ENCODE data around the gene ACOT11. TPM values are rescaled to one million over a fixed set of nuclear protein-coding genes. Genes with fewer than 3 reads are reported as not detected.

ACOT11 gene
- total RNA-seq, 2 donors from 2014 or later = 6.5 to 10.3 TPM

DNA sequence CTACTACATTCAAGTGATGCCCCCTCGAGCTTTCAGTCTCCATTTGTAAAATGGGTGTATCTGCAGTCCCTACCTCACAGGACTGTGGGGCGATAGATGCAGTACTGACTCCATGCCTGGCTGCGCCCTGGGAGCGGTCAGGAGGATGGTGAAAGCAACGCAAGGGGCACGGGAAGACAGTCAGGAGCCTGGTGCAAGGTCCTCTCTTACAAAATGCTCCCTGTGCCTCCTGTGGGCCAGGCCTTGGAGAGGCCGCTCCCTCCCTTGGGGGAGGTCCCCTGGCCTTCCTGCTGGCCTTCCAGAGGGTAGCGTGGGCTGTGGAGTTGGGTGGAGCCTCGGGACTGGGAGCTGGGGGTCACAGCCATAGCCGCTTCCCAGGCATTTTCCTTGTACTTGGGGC is 53.7 kb downstream of the ACOT11 start:
- intact Hi-C loops (cut with DNase I) = no loop called here
- DNase-seq (ENCODE audit: low spot score) = no peak

DNA sequence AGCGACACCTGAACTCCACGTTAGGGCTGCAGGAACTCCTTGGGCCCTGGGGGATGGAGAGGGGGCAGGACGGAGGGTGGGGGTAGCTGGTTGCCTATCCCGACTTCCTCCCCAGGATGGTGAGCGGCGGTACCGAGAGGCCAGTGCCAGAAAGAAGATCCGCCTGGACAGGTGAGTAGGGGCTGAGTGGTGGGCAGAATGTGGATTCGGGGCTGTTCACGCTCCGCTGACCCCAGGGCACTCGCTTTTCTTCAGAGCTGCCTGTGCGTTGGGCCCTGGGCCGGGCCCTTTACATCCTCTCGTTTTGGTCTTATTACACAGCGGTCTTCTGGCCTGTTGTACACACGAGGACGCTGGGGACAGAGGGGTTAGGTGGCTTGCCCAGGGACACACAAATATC is 54.5 kb downstream of the ACOT11 start:
- intact Hi-C loops (cut with DNase I) = no loop called here
- no peak for DNase-seq (ENCODE audit: low spot score)

DNA sequence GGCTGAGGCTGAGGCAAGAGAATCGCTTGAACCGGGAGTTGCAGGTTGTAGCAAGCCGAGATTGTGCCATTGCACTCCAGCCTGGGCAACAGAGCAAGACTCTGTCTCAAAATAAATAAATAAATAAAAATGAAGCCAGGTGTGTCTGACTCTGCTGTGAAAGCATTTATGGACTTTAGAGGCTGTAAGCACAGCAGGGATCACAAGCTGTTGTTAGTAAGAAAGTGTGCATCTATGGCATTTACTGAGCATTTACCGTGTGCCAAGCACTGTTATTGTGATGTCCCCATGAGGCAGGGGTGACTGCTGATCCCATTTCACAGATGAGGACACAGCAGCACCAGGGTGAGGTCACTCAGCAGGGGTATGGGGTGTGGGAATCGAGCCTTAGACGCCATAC is 55.2 kb downstream of the ACOT11 start:
- no peak for DNase-seq (ENCODE audit: low spot score)
- intact Hi-C loops (cut with DNase I) = no loop called here

- intact Hi-C loops (cut with DNase I) = no loop called here
- no peak for DNase-seq (ENCODE audit: low spot score)
Measured at GRCh38 chr1:54604051-54604450, 56.0 kb downstream of the ACOT11 start.

- intact Hi-C loops (cut with DNase I) = no loop called here
- no peak for DNase-seq (ENCODE audit: low spot score)
Measured at GRCh38 chr1:54604572-54605370, 56.7 kb downstream of the ACOT11 start.

GRCh38 chr1:54606096-54606989 is 58.3 kb downstream of the ACOT11 start:
- no peak for DNase-seq (ENCODE audit: low spot score)

GRCh38 chr1:54606990-54607325 is 58.9 kb downstream of the ACOT11 start:
- intact Hi-C loops (cut with DNase I) = no loop called here
- DNase-seq (ENCODE audit: low spot score) = no peak

More at GRCh38 chr1:54606096-54606989, 58.3 kb downstream of the ACOT11 start:
- intact Hi-C loops (cut with DNase I) = no loop called here

DNA sequence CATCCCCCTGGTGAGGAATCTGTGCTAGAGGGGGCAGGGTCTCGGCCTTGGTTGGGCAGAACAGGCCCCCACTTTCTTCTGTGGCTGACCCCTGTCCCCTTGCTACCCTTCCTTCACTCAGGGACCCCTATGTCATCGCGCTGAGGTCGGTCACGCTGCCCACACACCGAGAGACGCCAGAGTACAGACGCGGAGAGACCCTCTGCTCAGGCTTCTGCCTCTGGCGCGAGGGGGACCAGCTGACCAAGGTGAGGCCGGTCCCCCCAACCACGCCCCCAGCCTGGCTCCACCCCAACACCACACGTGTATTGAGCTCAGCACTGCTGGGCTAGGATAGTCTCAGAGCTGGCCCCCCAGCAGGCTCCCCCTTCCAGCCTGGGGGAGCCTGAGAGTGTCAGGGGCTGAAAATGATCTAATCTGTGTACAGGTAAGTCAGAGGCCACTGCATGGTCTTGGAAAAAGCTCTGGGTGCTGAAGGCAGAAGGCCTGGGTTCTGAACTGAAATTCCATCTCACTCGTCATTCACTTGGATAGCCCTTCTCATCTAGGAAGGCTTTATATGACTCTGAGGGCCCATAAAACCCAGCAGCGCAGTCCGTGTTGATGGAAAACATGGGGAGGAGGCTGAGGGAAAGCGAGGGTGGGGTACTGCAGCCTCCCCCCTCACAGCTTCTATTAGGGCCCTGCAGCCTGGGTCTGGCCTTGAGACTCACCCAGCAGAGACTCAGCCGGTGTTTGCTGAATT is 60.0 kb downstream of the ACOT11 start:
- no peak for DNase-seq (ENCODE audit: low spot score)
- intact Hi-C loops (cut with DNase I) = no loop called here

DNA sequence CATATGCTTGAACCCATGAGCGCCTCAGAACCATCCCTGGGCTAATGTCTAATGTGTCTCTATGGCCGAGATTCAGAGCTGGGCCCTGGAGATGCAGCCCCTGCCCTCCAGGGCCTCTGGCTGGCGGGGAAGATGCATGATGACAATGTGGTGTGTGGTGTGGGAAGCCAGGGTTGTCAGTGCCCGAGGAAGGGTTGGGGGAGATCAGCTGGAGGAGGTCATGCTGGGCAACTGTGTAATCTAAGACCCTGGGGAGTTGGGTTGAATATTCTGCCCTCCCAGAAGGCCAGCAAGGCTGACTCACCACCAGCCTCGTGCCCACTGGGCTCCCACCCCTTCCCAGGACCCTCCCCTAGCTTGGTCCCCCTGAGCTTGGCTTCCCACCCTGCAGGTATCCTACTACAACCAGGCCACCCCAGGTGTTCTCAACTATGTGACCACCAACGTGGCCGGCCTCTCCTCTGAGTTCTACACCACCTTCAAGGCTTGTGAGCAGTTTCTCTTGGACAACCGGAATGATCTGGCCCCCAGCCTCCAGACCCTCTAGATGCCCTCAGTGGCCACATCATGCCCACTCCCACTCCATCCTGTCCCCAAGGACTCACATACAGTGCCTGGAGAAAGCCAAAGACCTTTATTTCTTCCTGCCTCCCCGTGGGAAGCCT is 60.7 kb downstream of the ACOT11 start:
- DNase-seq (ENCODE audit: low spot score) = no peak
- intact Hi-C loops (cut with DNase I) = no loop called here

DNA sequence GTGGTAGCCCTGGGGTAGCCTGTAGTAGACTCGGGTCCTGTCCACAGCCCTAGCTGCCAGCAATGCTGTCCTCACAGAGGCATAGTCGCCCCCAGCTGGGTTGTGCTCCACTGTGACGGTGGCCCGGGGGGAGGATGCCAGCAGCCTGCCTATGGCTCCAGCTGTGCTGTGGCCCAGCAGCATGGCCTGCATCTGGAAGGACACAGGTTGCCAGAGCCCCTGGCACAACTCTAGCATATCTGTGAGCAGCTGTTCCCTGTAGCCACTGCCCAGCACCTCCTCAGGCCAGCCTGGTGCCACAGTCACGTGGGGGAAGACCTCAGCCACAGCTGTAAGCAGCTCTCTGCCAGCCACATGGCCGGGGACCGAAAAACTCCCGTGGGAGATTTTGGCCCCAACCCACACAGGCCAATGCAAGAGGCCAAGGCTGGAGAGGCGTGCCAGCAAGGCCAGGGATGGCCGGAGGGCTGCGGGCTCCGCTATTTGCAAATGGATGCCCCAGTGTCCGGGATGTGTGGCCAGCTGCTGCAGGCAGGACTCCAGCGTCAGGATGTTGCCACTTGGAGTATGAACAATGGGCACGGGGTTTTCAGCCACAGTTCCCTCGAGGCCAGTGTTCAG is 61.4 kb downstream of the ACOT11 start:
- intact Hi-C loops (cut with DNase I) = no loop called here
- DNase-seq (ENCODE audit: low spot score) = no peak

- intact Hi-C loops (cut with DNase I) = no loop called here
- DNase-seq (ENCODE audit: low spot score) = no peak
Measured at GRCh38 chr1:54610048-54610447, 62.0 kb downstream of the ACOT11 start.

- intact Hi-C loops (cut with DNase I) = no loop called here
- DNase-seq (ENCODE audit: low spot score) = no peak
Measured at GRCh38 chr1:54610601-54611580, 62.9 kb downstream of the ACOT11 start.

DNA sequence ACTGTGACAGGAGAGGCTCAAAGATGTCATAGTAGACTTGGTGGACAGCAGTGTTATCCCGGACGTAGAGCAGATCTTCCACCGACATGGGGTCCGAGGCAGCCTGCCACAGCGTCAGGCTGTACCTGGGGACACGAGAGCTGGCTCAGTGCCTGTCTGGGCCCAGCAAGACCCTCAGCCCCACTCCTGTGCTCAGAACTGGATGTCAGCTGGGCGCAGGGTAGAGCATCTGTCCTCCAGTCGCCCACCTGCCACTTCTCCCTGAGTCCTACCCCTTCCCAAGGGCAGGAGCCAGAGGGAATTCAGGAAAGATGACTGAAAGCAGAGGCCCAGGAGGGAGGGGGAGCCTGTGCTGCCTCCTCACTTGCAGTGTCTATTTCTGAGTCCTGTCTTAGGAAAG is 63.6 kb downstream of the ACOT11 start:
- intact Hi-C loops (cut with DNase I) = no loop called here
- no peak for DNase-seq (ENCODE audit: low spot score)

DNA sequence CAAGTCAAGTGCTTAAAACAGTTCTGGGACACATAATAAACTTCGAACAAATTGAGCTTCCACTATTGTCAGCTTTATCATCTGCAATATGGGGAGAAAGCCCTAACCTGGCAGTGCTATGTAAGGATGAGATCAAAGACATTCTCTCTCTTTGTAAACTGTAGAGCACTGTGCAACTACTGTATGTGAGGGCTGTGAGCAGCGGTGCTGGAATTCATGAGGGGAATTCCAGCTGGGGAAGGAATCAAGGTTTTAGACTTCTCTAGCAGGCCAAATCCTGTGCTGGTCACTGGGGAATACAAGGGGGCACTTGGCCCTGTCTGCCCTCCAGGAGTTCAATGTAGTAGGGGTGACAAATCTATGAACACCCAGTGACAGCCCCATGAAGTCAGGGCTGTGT is 66.0 kb downstream of the ACOT11 start:
- intact Hi-C loops (cut with DNase I) = no loop called here
- no peak for DNase-seq (ENCODE audit: low spot score)

GRCh38 chr1:54614563-54614962 is 66.5 kb downstream of the ACOT11 start:
- DNase-seq (ENCODE audit: low spot score) = peak; percentile 58
- intact Hi-C loops (cut with DNase I) = no loop called here

- DNase-seq (ENCODE audit: low spot score) = no peak
- intact Hi-C loops (cut with DNase I) = no loop called here
Measured at GRCh38 chr1:54615531-54616279, 67.7 kb downstream of the ACOT11 start.

- intact Hi-C loops (cut with DNase I) = no loop called here
- DNase-seq (ENCODE audit: low spot score) = no peak
Measured at GRCh38 chr1:54619749-54620148, 71.7 kb downstream of the ACOT11 start.
